NT2/D1 (cell line): ENCODE data around the gene UBE2J2.

Experiments
- SUZ12 ChIP-seq: IDR thresholded peaks from 2 replicates; pipeline ENCODE4 v1.6.1; 2011; ENCODE audit not compliant: insufficient read length, insufficient read depth; ENCODE audit errors: extremely low read depth
- YY1 ChIP-seq: IDR thresholded peaks from 2 replicates; pipeline ENCODE4 v1.6.1; 2011; ENCODE audit not compliant: insufficient read length, insufficient read depth
- ZNF274 ChIP-seq: IDR thresholded peaks from 2 replicates; pipeline ENCODE4 v1.6.1; 2011; ENCODE audit warnings: mild to moderate bottlenecking, low read depth, low read length

- TF ChIP-seq ZNF274 (no peak), SUZ12 (no peak), YY1 (no peak)
Measured at GRCh38 chr1:1264868-1265272, 8.8 kb downstream of the UBE2J2 start.
